Uterus (tissue), 2 donors: ENCODE measurements around the gene SP140L.

Source experiments
- CTCF ChIP-seq, 4 experiments: fragments of 200-600 bp in 2 of 4; fragments of 450-650 bp in 2 of 4; sonication (generic) in 2 of 4; IDR thresholded peaks; one replicate each; pipeline ENCODE4 v1.5.1; 2016 to 2019; ENCODE audit warnings: antibody characterized with exemption in 4 of 4, mild to moderate bottlenecking in 2 of 4, moderate library complexity in 1 of 4
- POLR2A ChIP-seq, 2 donors: fragments of 450-650 bp; IDR thresholded peaks; one replicate each; pipeline ENCODE4 v1.6.1; 2016; ENCODE audit warnings: antibody characterized with exemption in 2 of 2, mild to moderate bottlenecking in 1 of 2, moderate library complexity in 1 of 2

- TF ChIP-seq CTCF (IDR thresholded peaks at IDR 0.05) (no peak), POLR2A (IDR thresholded peaks at IDR 0.05) (no peak)
Measured at GRCh38 chr2:230322561-230323384, 4.2 kb upstream of the SP140L start.
